Measurements from ENCODE around the gene VIPR2. TPM values are rescaled to one million over a fixed set of nuclear protein-coding genes. Genes with fewer than 3 reads are reported as not detected.

The VIPR2 gene
- total RNA-seq, 1 experiment from 2014 or later: not detected

DNA sequence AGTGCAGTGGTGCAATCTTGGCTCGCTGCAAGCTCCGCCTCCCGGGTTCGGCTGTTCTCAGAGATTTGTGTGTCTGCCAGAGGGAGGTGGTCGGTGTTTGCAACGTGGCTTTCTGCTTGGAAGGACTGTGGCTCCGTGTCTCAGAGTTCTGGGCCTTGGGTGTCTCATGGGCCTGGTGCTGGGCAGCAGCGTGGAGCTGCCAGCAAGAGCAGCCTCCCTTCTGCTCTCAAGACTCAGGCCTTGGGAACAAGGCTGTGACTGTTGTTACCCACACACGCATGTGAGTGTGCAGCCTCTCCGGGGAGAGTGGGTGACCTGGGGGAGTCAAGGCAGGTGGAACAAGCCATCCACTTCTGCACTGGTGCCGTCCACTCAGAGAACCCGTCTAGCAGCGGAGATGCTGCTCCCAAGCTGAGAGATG lies 52.0 kb downstream of the VIPR2 start:
- Histone ChIP-seq H3K36me3 (ENCODE audit: insufficient read depth, low read length, poor library complexity, severe bottlenecking) (no peaks in the 10 kb centered on the region), H3K4me3 (ENCODE audit: low read depth, low read length, poor library complexity, severe bottlenecking) (no peak overlapping the region), H3K27me3 (replicated peaks; ENCODE audit: insufficient read depth, low read depth, low read length, poor library complexity) (no peaks in the 10 kb centered on the region), H3K9me3 (ENCODE audit: low read depth, low read length, poor library complexity, severe bottlenecking) (no peaks in the 10 kb centered on the region), H3K4me1 (ENCODE audit: insufficient read depth, low read length, poor library complexity, severe bottlenecking) (peaks cover 11% of the 10 kb centered on the region), H3K27ac (ENCODE audit: low read depth, low read length, poor library complexity, severe bottlenecking) (no peak overlapping the region)
- TF ChIP-seq, protein P1, sequence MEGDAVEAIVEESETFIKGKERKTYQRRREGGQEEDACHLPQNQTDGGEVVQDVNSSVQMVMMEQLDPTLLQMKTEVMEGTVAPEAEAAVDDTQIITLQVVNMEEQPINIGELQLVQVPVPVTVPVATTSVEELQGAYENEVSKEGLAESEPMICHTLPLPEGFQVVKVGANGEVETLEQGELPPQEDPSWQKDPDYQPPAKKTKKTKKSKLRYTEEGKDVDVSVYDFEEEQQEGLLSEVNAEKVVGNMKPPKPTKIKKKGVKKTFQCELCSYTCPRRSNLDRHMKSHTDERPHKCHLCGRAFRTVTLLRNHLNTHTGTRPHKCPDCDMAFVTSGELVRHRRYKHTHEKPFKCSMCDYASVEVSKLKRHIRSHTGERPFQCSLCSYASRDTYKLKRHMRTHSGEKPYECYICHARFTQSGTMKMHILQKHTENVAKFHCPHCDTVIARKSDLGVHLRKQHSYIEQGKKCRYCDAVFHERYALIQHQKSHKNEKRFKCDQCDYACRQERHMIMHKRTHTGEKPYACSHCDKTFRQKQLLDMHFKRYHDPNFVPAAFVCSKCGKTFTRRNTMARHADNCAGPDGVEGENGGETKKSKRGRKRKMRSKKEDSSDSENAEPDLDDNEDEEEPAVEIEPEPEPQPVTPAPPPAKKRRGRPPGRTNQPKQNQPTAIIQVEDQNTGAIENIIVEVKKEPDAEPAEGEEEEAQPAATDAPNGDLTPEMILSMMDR (conservative IDR thresholded peaks at IDR 0.05; ENCODE audit: low read depth, low read length): no peak
- no peak for TF ChIP-seq EZH2 (IDR thresholded peaks at IDR 0.05; ENCODE audit: borderline replicate concordance, low read depth, low read length, poor library complexity, severe bottlenecking)
- ChIA-PET CTCF (no interaction called here), POLR2A (ENCODE audit: low non-redundant PET) (no interaction called here)
- BruUV-seq (replicated peaks): no TSS peak
- intact Hi-C loops (cut with micrococcal nuclease; ENCODE audit: unreplicated experiment): no loop called here
- DNase-seq (ENCODE audit: low spot score): no peak

GRCh38 chr7:159091480-159092475 lies 52.9 kb downstream of the VIPR2 start:
- Histone ChIP-seq H3K9me3 (ENCODE audit: low read depth, low read length, poor library complexity, severe bottlenecking) (no peaks in the 10 kb centered on the region), H3K4me3 (ENCODE audit: low read depth, low read length, poor library complexity, severe bottlenecking) (no peak overlapping the region), H3K4me1 (ENCODE audit: insufficient read depth, low read length, poor library complexity, severe bottlenecking) (peaks cover 11% of the 10 kb centered on the region), H3K27me3 (replicated peaks; ENCODE audit: insufficient read depth, low read depth, low read length, poor library complexity) (no peaks in the 10 kb centered on the region), H3K36me3 (ENCODE audit: insufficient read depth, low read length, poor library complexity, severe bottlenecking) (no peaks in the 10 kb centered on the region), H3K27ac (ENCODE audit: low read depth, low read length, poor library complexity, severe bottlenecking) (no peak overlapping the region)
- intact Hi-C loops (cut with micrococcal nuclease; ENCODE audit: unreplicated experiment): no loop called here
- ChIA-PET POLR2A (ENCODE audit: low non-redundant PET) (no interaction called here), CTCF (no interaction called here)
- DNase-seq (ENCODE audit: low spot score): no peak
- BruUV-seq (replicated peaks): no TSS peak
- TF ChIP-seq, protein P1 (conservative IDR thresholded peaks at IDR 0.05; ENCODE audit: low read depth, low read length): no peak
- no peak for TF ChIP-seq EZH2 (IDR thresholded peaks at IDR 0.05; ENCODE audit: borderline replicate concordance, low read depth, low read length, poor library complexity, severe bottlenecking)

DNA sequence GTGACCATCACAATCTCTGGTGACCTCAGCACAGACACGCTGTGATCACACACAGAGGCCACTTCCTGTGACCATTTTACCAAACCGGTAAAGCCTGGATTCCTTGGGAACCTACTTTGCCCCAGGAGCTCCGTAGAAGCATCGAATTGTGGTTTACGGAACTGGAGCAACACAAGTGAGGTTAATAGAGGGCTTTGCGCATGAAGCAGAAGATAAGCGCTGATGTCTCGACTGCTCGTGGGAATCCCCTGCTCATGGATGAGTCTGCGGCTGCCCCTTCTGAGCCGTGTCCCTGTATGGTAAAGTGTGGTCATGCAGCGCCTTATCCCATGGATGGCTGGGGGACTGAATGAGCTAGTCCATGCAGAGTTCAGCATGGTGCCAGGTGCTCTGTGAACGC lies 53.6 kb downstream of the VIPR2 start:
- Histone ChIP-seq H3K4me3 (ENCODE audit: low read depth, low read length, poor library complexity, severe bottlenecking) (no peak overlapping the region), H3K36me3 (ENCODE audit: insufficient read depth, low read length, poor library complexity, severe bottlenecking) (no peaks in the 10 kb centered on the region), H3K27ac (ENCODE audit: low read depth, low read length, poor library complexity, severe bottlenecking) (no peak overlapping the region), H3K9me3 (ENCODE audit: low read depth, low read length, poor library complexity, severe bottlenecking) (no peaks in the 10 kb centered on the region), H3K27me3 (replicated peaks; ENCODE audit: insufficient read depth, low read depth, low read length, poor library complexity) (no peaks in the 10 kb centered on the region), H3K4me1 (ENCODE audit: insufficient read depth, low read length, poor library complexity, severe bottlenecking) (peaks cover 11% of the 10 kb centered on the region)
- POLR2A ChIA-PET (ENCODE audit: low non-redundant PET): no interaction called here
- intact Hi-C loops (cut with micrococcal nuclease; ENCODE audit: unreplicated experiment): no loop called here
- BruUV-seq (replicated peaks): no TSS peak
- no peak for TF ChIP-seq EZH2 (IDR thresholded peaks at IDR 0.05; ENCODE audit: borderline replicate concordance, low read depth, low read length, poor library complexity, severe bottlenecking)
- TF ChIP-seq, protein P1 (conservative IDR thresholded peaks at IDR 0.05; ENCODE audit: low read depth, low read length): no peak
- CTCF ChIA-PET: no interaction called here
- DNase-seq (ENCODE audit: low spot score): no peak
